Measurements from ENCODE around the gene EDC4. TPM values are rescaled to one million over a fixed set of nuclear protein-coding genes. Genes with fewer than 3 reads are reported as not detected.
"Not testable (repeated sequence)": the region's sequence is repeated elsewhere in the genome, so short reads cannot be mapped to it uniquely, and the experiment has no call there.

The EDC4 gene
- total RNA-seq, 1 donor from 2014 or later = 51.2 TPM

- peaks cover 28% of the 10 kb centered on the region for H3K36me3 ChIP-seq
- DNase-seq (no peak), ATAC-seq (no peak)
- intact Hi-C loops (cut with DNase I) = no loop called here
- no peaks in the 10 kb centered on the region for H3K27me3 ChIP-seq (ENCODE audit: low read depth)
- H3K4me3 ChIP-seq = no peak overlapping the region
- no peak for TF ChIP-seq CTCF (IDR thresholded peaks at IDR 0.05)
- H3K9me3 ChIP-seq = no peaks in the 10 kb centered on the region
- peaks cover 15% of the 10 kb centered on the region for H3K4me1 ChIP-seq
- peak overlapping the region; percentile 34 for H3K27ac ChIP-seq
These were observed 30.0 kb downstream of the EDC4 start for GRCh38 chr16:67902831-67903230.

GRCh38 chr16:67907397-67908180 lies 34.7 kb downstream of the EDC4 start:
- intact Hi-C loops (cut with DNase I) = no loop called here
- Histone ChIP-seq H3K27ac (no peak overlapping the region), H3K4me3 (no peak overlapping the region), H3K4me1 (no peaks in the 10 kb centered on the region), H3K9me3 (no peaks in the 10 kb centered on the region), H3K27me3 (ENCODE audit: low read depth) (no peaks in the 10 kb centered on the region), H3K36me3 (peaks cover 49% of the 10 kb centered on the region)
- no peak for TF ChIP-seq CTCF (IDR thresholded peaks at IDR 0.05)
- DNase-seq (no peak), ATAC-seq (no peak)

DNA sequence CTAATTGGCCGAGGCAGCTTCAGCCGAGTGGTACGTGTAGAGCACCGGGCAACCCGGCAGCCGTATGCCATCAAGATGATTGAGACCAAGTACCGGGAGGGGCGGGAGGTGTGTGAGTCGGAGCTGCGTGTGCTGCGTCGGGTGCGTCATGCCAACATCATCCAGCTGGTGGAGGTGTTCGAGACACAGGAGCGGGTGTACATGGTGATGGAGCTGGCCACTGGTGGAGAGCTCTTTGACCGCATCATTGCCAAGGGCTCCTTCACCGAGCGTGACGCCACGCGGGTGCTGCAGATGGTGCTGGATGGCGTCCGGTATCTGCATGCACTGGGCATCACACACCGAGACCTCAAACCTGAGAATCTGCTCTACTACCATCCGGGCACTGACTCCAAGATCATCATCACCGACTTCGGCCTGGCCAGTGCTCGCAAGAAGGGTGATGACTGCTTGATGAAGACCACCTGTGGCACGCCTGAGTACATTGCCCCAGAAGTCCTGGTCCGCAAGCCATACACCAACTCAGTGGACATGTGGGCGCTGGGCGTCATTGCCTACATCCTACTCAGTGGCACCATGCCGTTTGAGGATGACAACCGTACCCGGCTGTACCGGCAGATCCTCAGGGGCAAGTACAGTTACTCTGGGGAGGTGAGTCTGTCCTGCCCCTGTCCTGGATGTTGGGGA lies 36.3 kb downstream of the EDC4 start:
- TF ChIP-seq CTCF (IDR thresholded peaks at IDR 0.05) = no peak
- Histone ChIP-seq H3K4me1 (no peaks in the 10 kb centered on the region), H3K27ac (no peak overlapping the region), H3K9me3 (no peaks in the 10 kb centered on the region), H3K4me3 (no peak overlapping the region), H3K36me3 (peaks cover 39% of the 10 kb centered on the region), H3K27me3 (ENCODE audit: low read depth) (no peaks in the 10 kb centered on the region)
- ATAC-seq (no peak), DNase-seq (no peak)
- intact Hi-C loops (cut with DNase I) = no loop called here

GRCh38 chr16:67910158-67910557 lies 37.3 kb downstream of the EDC4 start:
- no peak overlapping the region for H3K27ac ChIP-seq
- no peak for TF ChIP-seq CTCF (IDR thresholded peaks at IDR 0.05)
- ATAC-seq = no peak
- no peaks in the 10 kb centered on the region for H3K27me3 ChIP-seq (ENCODE audit: low read depth)
- H3K36me3 ChIP-seq = peaks cover 44% of the 10 kb centered on the region
- no peak overlapping the region for H3K4me3 ChIP-seq
- DNase-seq = no peak
- intact Hi-C loops (cut with DNase I) = no loop called here
- no peaks in the 10 kb centered on the region for H3K4me1 ChIP-seq
- no peaks in the 10 kb centered on the region for H3K9me3 ChIP-seq

GRCh38 chr16:67914758-67915495 lies 42.1 kb downstream of the EDC4 start:
- Histone ChIP-seq H3K9me3 (no peaks in the 10 kb centered on the region), H3K4me3 (no peak overlapping the region), H3K4me1 (peaks cover 30% of the 10 kb centered on the region), H3K36me3 (peaks cover 50% of the 10 kb centered on the region), H3K27me3 (ENCODE audit: low read depth) (no peaks in the 10 kb centered on the region), H3K27ac (no peak overlapping the region)
- intact Hi-C loops (cut with DNase I) = no loop called here
- TF ChIP-seq CTCF (IDR thresholded peaks at IDR 0.05) = no peak
- ATAC-seq (no peak), DNase-seq (no peak)

GRCh38 chr16:67915496-67915769 lies 42.6 kb downstream of the EDC4 start:
- intact Hi-C loops (cut with DNase I); H3K27me3 ChIP-seq (ENCODE audit: low read depth); DNase-seq; H3K27ac ChIP-seq; ATAC-seq; H3K4me3 ChIP-seq; H3K9me3 ChIP-seq: not testable (repeated sequence)
- peaks cover 48% of the 10 kb centered on the region for H3K36me3 ChIP-seq
- H3K4me1 ChIP-seq = peaks cover 30% of the 10 kb centered on the region

All from lower lobe of right lung (tissue), 2 donors.